SK-N-SH (cell line): Measurements from ENCODE around the gene SETBP1. TPM values are rescaled to one million over a fixed set of nuclear protein-coding genes. Genes with fewer than 3 reads are reported as not detected.

Experiments
- CTCF ChIA-PET: fragments of 300-600, 350-600 bp; formaldehyde crosslinking; extraction: SDS; loops from one replicate; lab custom pipeline; 2021; lab: Yijun Ruan, JAX
- POLR2A ChIA-PET: fragments of 350-600 bp; sonication (Branson Sonifier 250); formaldehyde crosslinking; extraction: SDS; loops from one replicate; lab custom pipeline; 2020; ENCODE audit warnings: antibody characterized with exemption, inconsistent platforms; lab: Yijun Ruan, JAX
- DNase-seq: peaks from one replicate; pipeline ENCODE4 v3.0.0; 2012
- H2AFZ ChIP-seq: fragments of 200-600 bp; sonication (generic); 2 replicates; pipeline ENCODE4 v1.8.1; 2016; ENCODE audit warnings: antibody characterized with exemption, mild to moderate bottlenecking, low read depth
- H3F3A ChIP-seq: fragments of 200-600 bp; sonication (generic); replicated peaks from 2 replicates; pipeline ENCODE3; 2016; ENCODE audit warnings: antibody characterized with exemption, mild to moderate bottlenecking; ENCODE audit not compliant: insufficient read depth
- H3K27ac ChIP-seq, 2 experiments: fragments of 200-500 bp in 1 of 2; fragments of 200-600 bp in 1 of 2; sonication (Bioruptor generic) in 1 of 2; sonication (generic), shearing (Covaris generic) in 1 of 2; 2 replicates each; pipeline versions ENCODE4 v1.5.1 to v1.6.1; 2014 to 2016; ENCODE audit warnings: low read depth in 2 of 2, inconsistent platforms in 1 of 2, low read length in 1 of 2, mild to moderate bottlenecking in 1 of 2, mixed read lengths in 1 of 2
- H3K27me3 ChIP-seq: fragments of 200-600 bp; sonication (generic), shearing (Covaris generic); 2 replicates; pipeline ENCODE4 v1.6.1; 2016; ENCODE audit warnings: mixed run types; ENCODE audit not compliant: insufficient read depth
- H3K36me3 ChIP-seq, 2 experiments: fragments of 200-500 bp in 1 of 2; fragments of 200-600 bp in 1 of 2; sonication (Bioruptor generic) in 1 of 2; sonication (generic) in 1 of 2; replicated peaks in 1 of 2; 2 replicates each; pipeline versions ENCODE3 to v1.5.1; 2014 to 2016; ENCODE audit warnings: low read length in 1 of 2, mild to moderate bottlenecking in 1 of 2; ENCODE audit not compliant: insufficient read depth in 2 of 2, control insufficient read depth in 1 of 2
- H3K4me1 ChIP-seq, 2 experiments: fragments of 200-500 bp in 1 of 2; fragments of 200-600 bp in 1 of 2; sonication (Bioruptor generic) in 1 of 2; sonication (generic), shearing (Covaris generic) in 1 of 2; 2 replicates each; pipeline versions ENCODE4 v1.5.1 to v1.6.1; 2014 to 2016; ENCODE audit warnings: low read depth in 1 of 2, low read length in 1 of 2, mixed run types in 1 of 2; ENCODE audit not compliant: insufficient read depth in 2 of 2, control insufficient read depth in 1 of 2
- H3K4me2 ChIP-seq: fragments of 200-600 bp; sonication (generic), shearing (Covaris generic); 2 replicates; pipeline ENCODE4 v1.6.1; 2017; ENCODE audit warnings: mixed run types
- H3K4me3 ChIP-seq, 2 experiments: fragments of 200-500 bp in 1 of 2; fragments of 200-600 bp in 1 of 2; sonication (Bioruptor generic) in 1 of 2; sonication (generic), shearing (Covaris generic) in 1 of 2; 2 replicates each; pipeline versions ENCODE4 v1.5.1 to v1.8.1; 2014 to 2016; ENCODE audit warnings: low read depth in 2 of 2, inconsistent platforms in 1 of 2, low read length in 1 of 2, mild to moderate bottlenecking in 1 of 2, mixed read lengths in 1 of 2, moderate library complexity in 1 of 2
- H3K79me2 ChIP-seq: fragments of 200-600 bp; sonication (generic); 2 replicates; pipeline ENCODE4 v1.8.1; 2017; ENCODE audit warnings: mild to moderate bottlenecking; ENCODE audit not compliant: insufficient read depth
- H3K9ac ChIP-seq: fragments of 200-600 bp; sonication (generic); 2 replicates; pipeline ENCODE4 v1.6.1; 2017; ENCODE audit warnings: mixed run types
- H3K9me2 ChIP-seq: fragments of 200-600 bp; sonication (generic); 2 replicates; pipeline ENCODE4 v1.6.1; 2017; ENCODE audit warnings: mixed run types
- H3K9me3 ChIP-seq: fragments of 200-600 bp; sonication (generic); 2 replicates; pipeline ENCODE4 v1.6.1; 2017; ENCODE audit warnings: mixed run types, mild to moderate bottlenecking, moderate library complexity
- H4K20me1 ChIP-seq: fragments of 200-600 bp; sonication (generic); 2 replicates; pipeline ENCODE4 v1.6.1; 2017; ENCODE audit warnings: mild to moderate bottlenecking, mixed run types; ENCODE audit not compliant: insufficient read depth
- ELF1 ChIP-seq: IDR thresholded peaks from 2 replicates; pipeline ENCODE4 v1.4.0; 2012
- EP300 ChIP-seq, 2 experiments: IDR thresholded peaks; 2 replicates each; pipeline versions ENCODE4 v1.4.0 to v1.6.1; 2012; ENCODE audit warnings: borderline replicate concordance in 1 of 2, low read depth in 1 of 2, low read length in 1 of 2
- FOSL2 ChIP-seq: IDR thresholded peaks from 2 replicates; pipeline ENCODE4 v1.4.0; 2012; ENCODE audit warnings: low read depth, mild to moderate bottlenecking, moderate library complexity, borderline replicate concordance
- FOXM1 ChIP-seq: IDR thresholded peaks from 2 replicates; pipeline ENCODE4 v1.4.0; 2012; ENCODE audit warnings: low read depth, mild to moderate bottlenecking
- GABPA ChIP-seq: IDR thresholded peaks from 2 replicates; pipeline ENCODE4 v1.4.0; 2012; ENCODE audit warnings: low read depth, mild to moderate bottlenecking
- MXI1 ChIP-seq: IDR thresholded peaks from 2 replicates; pipeline ENCODE4 v1.6.1; 2012; ENCODE audit warnings: mild to moderate bottlenecking, low read depth, low read length, improper control_type of control experiment
- NFIC ChIP-seq: IDR thresholded peaks from 2 replicates; pipeline ENCODE4 v1.4.0; 2012; ENCODE audit warnings: borderline replicate concordance
- NRF1 ChIP-seq: IDR thresholded peaks from 2 replicates; pipeline ENCODE4 v1.6.1; 2012; ENCODE audit warnings: low read depth, mild to moderate bottlenecking, low read length
- POLR2AphosphoS5 ChIP-seq: IDR thresholded peaks from 2 replicates; pipeline ENCODE4 v1.6.1; 2012; ENCODE audit warnings: low read depth, low read length
- RAD21 ChIP-seq: IDR thresholded peaks from 2 replicates; pipeline ENCODE4 v1.6.1; 2012; ENCODE audit warnings: mild to moderate bottlenecking, low read length
- RFX5 ChIP-seq: IDR thresholded peaks from 2 replicates; pipeline ENCODE4 v1.6.1; 2012; ENCODE audit warnings: mild to moderate bottlenecking, improper control_type of control experiment, low read length
- SIN3A ChIP-seq: IDR thresholded peaks from 2 replicates; pipeline ENCODE4 v1.6.1; 2012; ENCODE audit warnings: low read depth, mild to moderate bottlenecking, low read length, moderate library complexity, borderline replicate concordance
- SMC3 ChIP-seq: IDR thresholded peaks from 2 replicates; pipeline ENCODE4 v1.6.1; 2012; ENCODE audit warnings: low read depth, low read length, improper control_type of control experiment
- TAF1 ChIP-seq: IDR thresholded peaks from 2 replicates; pipeline ENCODE4 v1.6.1; 2012; ENCODE audit warnings: low read depth, mild to moderate bottlenecking, low read length, moderate library complexity, borderline replicate concordance
- WGBS: methylation state at CpG from one replicate; pipeline ENCODE4 v1.1.6; 2017; ENCODE audit warnings: low lambda C conversion rate; 5-methylcytosine and 5-hydroxymethylcytosine counted together
- polyA plus RNA-seq, 3 experiments: library from polyadenylated mRNA; depleted of rRNA; stranded (reverse); fragments of >200 nt; gene quantifications; 2 replicates each; pipeline ENCODE4 v1.2.3, GENCODE V29; 2012
- TF ChIP-seq, protein P1 (sequence below): fragments of 150-350 bp; IDR thresholded peaks from 2 replicates; pipeline ENCODE4 v1.6.1; 2017; ENCODE audit warnings: antibody characterized with exemption, low read length, low read depth, borderline replicate concordance
- TF ChIP-seq, protein P2 (sequence below): IDR thresholded peaks from 2 replicates; pipeline ENCODE4; 2012
- TF ChIP-seq, protein P3 (sequence below): IDR thresholded peaks from 2 replicates; pipeline ENCODE4 v1.4.0; 2012; ENCODE audit warnings: low read depth
- TF ChIP-seq, protein P4 (sequence below): IDR thresholded peaks from 2 replicates; pipeline ENCODE4 v1.4.0; 2012; ENCODE audit warnings: low read depth, borderline replicate concordance

Gene SETBP1
- polyA plus RNA-seq, 1 of the 3 experiments (the other 2 are of a cell fraction): 3.0 TPM

DNA sequence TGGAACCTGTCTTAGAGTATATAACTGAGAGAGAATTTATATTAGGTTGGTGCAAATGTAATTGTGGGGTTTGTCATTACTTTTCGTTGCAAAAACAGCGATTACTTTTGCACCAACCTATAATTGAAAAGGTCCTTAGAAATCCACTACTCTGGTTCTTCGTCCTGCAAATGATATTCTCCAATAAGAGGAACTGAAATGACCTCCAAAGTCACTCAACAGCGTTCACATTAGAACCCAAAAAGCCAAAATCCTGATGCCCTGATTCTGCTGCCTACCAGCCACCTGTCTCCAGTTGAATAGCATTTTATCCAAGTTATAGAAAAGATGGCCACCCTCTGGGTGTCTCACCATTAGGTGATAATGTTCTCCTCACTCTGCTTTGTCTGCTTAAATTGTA lies 230.6 kb downstream of the SETBP1 start:
- Histone ChIP-seq H2AFZ (no peak overlapping the region), H3K27me3 (no peaks in the 10 kb centered on the region), H3K79me2 (no peaks in the 10 kb centered on the region), H3K4me2 (no peak overlapping the region), H4K20me1 (no peaks in the 10 kb centered on the region), H3F3A (peaks cover 4% of the 10 kb centered on the region), H3K27ac (no peak overlapping the region), H3K9me3 (no peaks in the 10 kb centered on the region), H3K4me1 (no peaks in the 10 kb centered on the region), H3K9ac (no peak overlapping the region), H3K9me2 (no peaks in the 10 kb centered on the region), H3K36me3 (no peaks in the 10 kb centered on the region), H3K4me3 (no peak overlapping the region)
- no peak for TF ChIP-seq SIN3A
- no peak for TF ChIP-seq TAF1
- TF ChIP-seq FOSL2: no peak
- TF ChIP-seq, protein P1, sequence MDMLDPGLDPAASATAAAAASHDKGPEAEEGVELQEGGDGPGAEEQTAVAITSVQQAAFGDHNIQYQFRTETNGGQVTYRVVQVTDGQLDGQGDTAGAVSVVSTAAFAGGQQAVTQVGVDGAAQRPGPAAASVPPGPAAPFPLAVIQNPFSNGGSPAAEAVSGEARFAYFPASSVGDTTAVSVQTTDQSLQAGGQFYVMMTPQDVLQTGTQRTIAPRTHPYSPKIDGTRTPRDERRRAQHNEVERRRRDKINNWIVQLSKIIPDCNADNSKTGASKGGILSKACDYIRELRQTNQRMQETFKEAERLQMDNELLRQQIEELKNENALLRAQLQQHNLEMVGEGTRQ: no peak
- TF ChIP-seq POLR2AphosphoS5: no peak
- no peak for TF ChIP-seq RFX5
- no peak for TF ChIP-seq MXI1
- TF ChIP-seq, protein P2, sequence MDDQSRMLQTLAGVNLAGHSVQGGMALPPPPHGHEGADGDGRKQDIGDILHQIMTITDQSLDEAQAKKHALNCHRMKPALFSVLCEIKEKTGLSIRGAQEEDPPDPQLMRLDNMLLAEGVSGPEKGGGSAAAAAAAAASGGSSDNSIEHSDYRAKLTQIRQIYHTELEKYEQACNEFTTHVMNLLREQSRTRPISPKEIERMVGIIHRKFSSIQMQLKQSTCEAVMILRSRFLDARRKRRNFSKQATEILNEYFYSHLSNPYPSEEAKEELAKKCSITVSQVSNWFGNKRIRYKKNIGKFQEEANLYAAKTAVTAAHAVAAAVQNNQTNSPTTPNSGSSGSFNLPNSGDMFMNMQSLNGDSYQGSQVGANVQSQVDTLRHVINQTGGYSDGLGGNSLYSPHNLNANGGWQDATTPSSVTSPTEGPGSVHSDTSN: no peak
- no peak for TF ChIP-seq RAD21
- no peak for TF ChIP-seq SMC3
- no peak for TF ChIP-seq GABPA
- TF ChIP-seq EP300 (IDR thresholded peaks at IDR 0.05; ENCODE audit: borderline replicate concordance in 1 of 2, low read depth in 1 of 2, low read length in 1 of 2): no peak
- no peak for TF ChIP-seq NFIC
- no peak for TF ChIP-seq ELF1
- TF ChIP-seq NRF1: no peak
- TF ChIP-seq, protein P3, sequence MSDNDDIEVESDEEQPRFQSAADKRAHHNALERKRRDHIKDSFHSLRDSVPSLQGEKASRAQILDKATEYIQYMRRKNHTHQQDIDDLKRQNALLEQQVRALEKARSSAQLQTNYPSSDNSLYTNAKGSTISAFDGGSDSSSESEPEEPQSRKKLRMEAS: no peak
- TF ChIP-seq, protein P4, sequence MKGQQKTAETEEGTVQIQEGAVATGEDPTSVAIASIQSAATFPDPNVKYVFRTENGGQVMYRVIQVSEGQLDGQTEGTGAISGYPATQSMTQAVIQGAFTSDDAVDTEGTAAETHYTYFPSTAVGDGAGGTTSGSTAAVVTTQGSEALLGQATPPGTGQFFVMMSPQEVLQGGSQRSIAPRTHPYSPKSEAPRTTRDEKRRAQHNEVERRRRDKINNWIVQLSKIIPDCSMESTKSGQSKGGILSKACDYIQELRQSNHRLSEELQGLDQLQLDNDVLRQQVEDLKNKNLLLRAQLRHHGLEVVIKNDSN: no peak
- no peak for TF ChIP-seq FOXM1
- POLR2A ChIA-PET: no interaction called here
- 96% methylated on average over 4 of the region's 4 CpGs for WGBS
- DNase-seq: no peak
- CTCF ChIA-PET: no interaction called here

DNA sequence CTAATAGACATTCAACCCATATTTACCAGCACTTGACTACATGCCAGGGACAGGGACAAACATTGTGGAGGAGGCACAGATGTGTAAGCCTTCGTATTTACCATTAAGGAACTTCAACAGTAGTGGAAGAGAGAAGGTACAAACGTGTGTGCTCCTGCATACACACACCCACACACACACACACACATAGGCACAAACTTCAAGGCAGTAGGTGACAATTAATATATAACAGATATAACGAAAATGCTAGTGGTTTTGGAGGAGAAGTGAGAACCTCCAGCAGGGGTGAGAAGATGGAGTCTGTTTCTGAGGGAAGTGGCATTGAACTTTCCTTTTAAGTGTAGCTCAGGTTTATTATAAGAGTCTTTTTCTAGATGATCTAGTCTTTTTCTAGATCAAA lies 231.1 kb downstream of the SETBP1 start:
- H3K4me1 ChIP-seq: no peaks in the 10 kb centered on the region
- no peak for DNase-seq
- no peaks in the 10 kb centered on the region for H3K9me3 ChIP-seq
- H3K36me3 ChIP-seq: no peaks in the 10 kb centered on the region
- H3K4me3 ChIP-seq: no peak overlapping the region
- WGBS: 79% methylated on average over 3 of the region's 3 CpGs
- H3K27me3 ChIP-seq: no peaks in the 10 kb centered on the region
- CTCF ChIA-PET: no interaction called here
- H3F3A ChIP-seq: peaks cover 4% of the 10 kb centered on the region
- no peak overlapping the region for H3K4me2 ChIP-seq
- H3K27ac ChIP-seq: no peak overlapping the region
- H3K9me2 ChIP-seq: no peaks in the 10 kb centered on the region
- H2AFZ ChIP-seq: no peak overlapping the region
- H4K20me1 ChIP-seq: no peaks in the 10 kb centered on the region
- no peak overlapping the region for H3K9ac ChIP-seq
- POLR2A ChIA-PET: no interaction called here
- no peak for TF ChIP-seq NFIC
- H3K79me2 ChIP-seq: no peaks in the 10 kb centered on the region
